IMR-90 (cell line): ENCODE measurements around the gene ADGRG1. TPM values are rescaled to one million over a fixed set of nuclear protein-coding genes. Genes with fewer than 3 reads are reported as not detected.

Experiments
- ATAC-seq: fragments of 200-7000 bp; cut with Tn5 transposase; 2 replicates; pipeline ENCODE4 v1.9.1; 2020; ENCODE audit warnings: low read depth, mild to moderate bottlenecking, moderate library complexity
- BruUV-seq: library from RNA; stranded (reverse); fragments of 400-500 nt; replicated peaks from 2 replicates; lab custom pipeline; 2021; lab: Mats Ljungman, UMichigan
- CTCF ChIA-PET: fragments of 300-600 bp; formaldehyde crosslinking; extraction: SDS; loops from one replicate; lab custom pipeline; 2021; ENCODE audit warnings: antibody characterized with exemption; lab: Yijun Ruan, JAX
- POLR2A ChIA-PET: fragments of 300-600 bp; sonication (Branson Sonifier 250); formaldehyde crosslinking; loops from one replicate; lab custom pipeline; 2022; ENCODE audit warnings: antibody characterized with exemption; ENCODE audit not compliant: unreplicated experiment; lab: Charles Lee
- DNase-seq: peaks from one replicate; pipeline ENCODE4 v3.0.0; 2013
- H2AFZ ChIP-seq: replicated peaks from 2 replicates; pipeline ENCODE3; 2013; ENCODE audit warnings: low read length, mild to moderate bottlenecking; ENCODE audit not compliant: poor library complexity
- H2AK5ac ChIP-seq: 2 replicates; pipeline ENCODE4 v1.6.1; 2013; ENCODE audit warnings: low read depth, low read length, inconsistent platforms
- H2AK9ac ChIP-seq: replicated peaks from 2 replicates; pipeline ENCODE3; 2013; ENCODE audit warnings: mild to moderate bottlenecking, low read depth, low read length, moderate library complexity; ENCODE audit not compliant: poor library complexity
- H2BK120ac ChIP-seq: 2 replicates; pipeline ENCODE4 v1.6.1; 2013; ENCODE audit warnings: low read depth, low read length, inconsistent platforms
- H2BK15ac ChIP-seq: 3 replicates; pipeline ENCODE4 v1.6.1; 2013; ENCODE audit warnings: low read depth, low read length, inconsistent platforms
- H2BK20ac ChIP-seq: 2 replicates; pipeline ENCODE4 v1.6.1; 2013; ENCODE audit warnings: low read depth, mild to moderate bottlenecking, inconsistent platforms, low read length, moderate library complexity
- H2BK5ac ChIP-seq: 2 replicates; pipeline ENCODE4 v1.6.1; 2013; ENCODE audit warnings: mild to moderate bottlenecking, low read depth, low read length, inconsistent platforms; ENCODE audit not compliant: poor library complexity, severe bottlenecking
- H3K14ac ChIP-seq: replicated peaks from 2 replicates; pipeline ENCODE4 v1.6.1; 2013; ENCODE audit warnings: low read depth, low read length, inconsistent platforms
- H3K18ac ChIP-seq: 2 replicates; pipeline ENCODE4 v1.6.1; 2013; ENCODE audit warnings: low read depth, low read length, control low read depth
- H3K23ac ChIP-seq: 2 replicates; pipeline ENCODE4 v1.6.1; 2013; ENCODE audit warnings: low read depth, low read length, inconsistent platforms
- H3K27ac ChIP-seq: 2 replicates; pipeline ENCODE4 v1.5.1; 2013; ENCODE audit warnings: mild to moderate bottlenecking, control low read depth, low read length; ENCODE audit not compliant: insufficient read depth
- H3K27me3 ChIP-seq: 2 replicates; pipeline ENCODE4 v1.6.1; 2013; ENCODE audit warnings: low read length; ENCODE audit not compliant: control insufficient read depth, insufficient read depth
- H3K36me3 ChIP-seq: 2 replicates; pipeline ENCODE4 v1.6.1; 2013; ENCODE audit warnings: low read length, mixed read lengths; ENCODE audit not compliant: control insufficient read depth, insufficient read depth
- H3K4ac ChIP-seq: 2 replicates; pipeline ENCODE4 v1.6.1; 2013; ENCODE audit warnings: low read depth, low read length, inconsistent platforms
- H3K4me1 ChIP-seq: 2 replicates; pipeline ENCODE4 v1.6.1; 2013; ENCODE audit warnings: low read length, mixed read lengths; ENCODE audit not compliant: control insufficient read depth, insufficient read depth
- H3K4me2 ChIP-seq: 2 replicates; pipeline ENCODE4 v1.6.1; 2013; ENCODE audit warnings: low read depth, mild to moderate bottlenecking, control low read depth, low read length, moderate library complexity
- H3K4me3 ChIP-seq: 2 replicates; pipeline ENCODE4 v1.5.1; 2013; ENCODE audit warnings: low read depth, mild to moderate bottlenecking, control low read depth, low read length, moderate library complexity; ENCODE audit not compliant: insufficient read depth
- H3K56ac ChIP-seq: 2 replicates; pipeline ENCODE4 v1.6.1; 2013; ENCODE audit warnings: low read length, inconsistent platforms; ENCODE audit not compliant: insufficient read depth; ENCODE audit errors: extremely low read depth
- H3K79me1 ChIP-seq, 2 experiments: 2 replicates each; pipeline ENCODE4 v1.6.1; 2013; ENCODE audit warnings: low read length in 2 of 2, inconsistent platforms in 1 of 2, low read depth in 1 of 2
- H3K9ac ChIP-seq: 2 replicates; pipeline ENCODE4 v1.6.1; 2013; ENCODE audit warnings: low read depth, low read length, control low read depth
- H3K9me1 ChIP-seq: 2 replicates; pipeline ENCODE4 v1.6.1; 2013; ENCODE audit warnings: low read length, inconsistent platforms; ENCODE audit not compliant: insufficient read depth
- H3K9me3 ChIP-seq: 2 replicates; pipeline ENCODE4 v1.6.1; 2013; ENCODE audit warnings: low read length; ENCODE audit not compliant: control insufficient read depth, insufficient read depth
- H4K20me1 ChIP-seq: 2 replicates; pipeline ENCODE4 v1.6.1; 2013; ENCODE audit warnings: low read length, inconsistent platforms; ENCODE audit not compliant: insufficient read depth
- H4K5ac ChIP-seq: 2 replicates; pipeline ENCODE4 v1.6.1; 2013; ENCODE audit warnings: mild to moderate bottlenecking, low read depth, low read length, control low read depth
- H4K8ac ChIP-seq, 2 experiments: 2 replicates each; pipeline ENCODE4 v1.6.1; 2013; ENCODE audit warnings: low read depth in 2 of 2, low read length in 2 of 2, control low read depth in 1 of 2, inconsistent platforms in 1 of 2
- H4K91ac ChIP-seq: 2 replicates; pipeline ENCODE4 v1.6.1; 2013; ENCODE audit warnings: low read depth, low read length, inconsistent platforms; ENCODE audit not compliant: insufficient read depth
- CEBPB ChIP-seq: IDR thresholded peaks from 2 replicates; pipeline ENCODE4 v1.6.1; 2012; ENCODE audit warnings: low read depth, low read length, improper control_type of control experiment
- CHD1 ChIP-seq: IDR thresholded peaks from 2 replicates; pipeline ENCODE4 v1.6.1; 2012; ENCODE audit warnings: low read depth, low read length, improper control_type of control experiment
- FOS ChIP-seq: fragments of 150-350 bp; IDR thresholded peaks from 2 replicates; pipeline ENCODE4 v1.6.1; 2016; ENCODE audit warnings: low read depth, low read length
- MAZ ChIP-seq: IDR thresholded peaks from 2 replicates; pipeline ENCODE4 v1.6.1; 2012; ENCODE audit warnings: low read depth, mild to moderate bottlenecking, low read length, improper control_type of control experiment, moderate library complexity, borderline replicate concordance
- MXI1 ChIP-seq: IDR thresholded peaks from 2 replicates; pipeline ENCODE4 v1.6.1; 2012; ENCODE audit warnings: low read depth, mild to moderate bottlenecking, low read length, moderate library complexity, borderline replicate concordance
- NFE2L2 ChIP-seq: fragments of 150-350 bp; IDR thresholded peaks from 2 replicates; pipeline ENCODE4 v1.6.1; 2016; ENCODE audit warnings: low read depth, mild to moderate bottlenecking, low read length
- POLR2A ChIP-seq: IDR thresholded peaks from 2 replicates; pipeline ENCODE4 v1.6.1; 2012; ENCODE audit warnings: mild to moderate bottlenecking, low read depth, low read length
- RAD21 ChIP-seq: IDR thresholded peaks from 2 replicates; pipeline ENCODE4 v1.6.1; 2012; ENCODE audit warnings: low read length, improper control_type of control experiment
- RCOR1 ChIP-seq: IDR thresholded peaks from 2 replicates; pipeline ENCODE4 v1.6.1; 2012; ENCODE audit warnings: mild to moderate bottlenecking, low read length, improper control_type of control experiment; ENCODE audit not compliant: insufficient replicate concordance
- RFX5 ChIP-seq: IDR thresholded peaks from 2 replicates; pipeline ENCODE4 v1.8.0; 2012; ENCODE audit warnings: low read depth, mild to moderate bottlenecking, low read length, moderate library complexity
- SMC3 ChIP-seq: fragments of 150-350 bp; IDR thresholded peaks from 2 replicates; pipeline ENCODE4 v1.6.1; 2016; ENCODE audit warnings: low read depth, mild to moderate bottlenecking, antibody characterized with exemption, low read length, moderate library complexity
- WGBS, 2 experiments: methylation state at CpG; one replicate each; pipeline versions ENCODE4 v1.1.5 to v1.1.7; 2013; ENCODE audit warnings: missing lambda C conversion rate in 2 of 2; ENCODE audit not compliant: insufficient read length in 1 of 2; ENCODE audit errors: extremely low coverage in 2 of 2; 5-methylcytosine and 5-hydroxymethylcytosine counted together
- dilution Hi-C: fragments of 300-500 bp; cut with HindIII; formaldehyde crosslinking; loops from one replicate; pipeline ENCODE4 v1.14.3; 2018; ENCODE audit warnings: low sequenced_read_pairs; ENCODE audit not compliant: unreplicated experiment
- in situ Hi-C: fragments of 300-500 bp; cut with MboI; formaldehyde crosslinking; loops from 3 replicates; pipeline ENCODE4 v1.14.3; 2019; ENCODE audit warnings: low sequenced_read_pairs, inconsistent platforms, mixed read lengths
- intact Hi-C: fragments of 100-400 bp; cut with micrococcal nuclease; formaldehyde crosslinking; loops from 2 replicates; pipeline ENCODE4 v1.10.0; 2022
- polyA plus RNA-seq, 3 experiments: library from polyadenylated mRNA; depleted of rRNA; stranded (reverse); fragments of >200 nt; gene quantifications; 2 replicates each; pipeline ENCODE4 v1.2.3, GENCODE V29; 2012; ENCODE audit warnings: low replicate concordance in 1 of 3
- total RNA-seq: library from RNA; depleted of rRNA; stranded (reverse); fragments of >200 nt; gene quantifications from 2 replicates; pipeline ENCODE4 v1.2.3, GENCODE V29; 2012
- TF ChIP-seq, protein P1 (sequence below): fragments of 150-350 bp; IDR thresholded peaks from 2 replicates; pipeline ENCODE4 v1.6.1; 2016; ENCODE audit warnings: low read depth, mild to moderate bottlenecking, low read length, moderate library complexity, borderline replicate concordance
- TF ChIP-seq, protein P2 (sequence below): conservative IDR thresholded peaks from 2 replicates; pipeline ENCODE4 v1.5.1; 2012; ENCODE audit warnings: mild to moderate bottlenecking, low read depth, low read length, improper control_type of control experiment

The ADGRG1 gene
- total and polyA plus RNA-seq, 2 of the 4 experiments (the other 2 are of a cell fraction) = 0.90 to 8.4 TPM

DNA sequence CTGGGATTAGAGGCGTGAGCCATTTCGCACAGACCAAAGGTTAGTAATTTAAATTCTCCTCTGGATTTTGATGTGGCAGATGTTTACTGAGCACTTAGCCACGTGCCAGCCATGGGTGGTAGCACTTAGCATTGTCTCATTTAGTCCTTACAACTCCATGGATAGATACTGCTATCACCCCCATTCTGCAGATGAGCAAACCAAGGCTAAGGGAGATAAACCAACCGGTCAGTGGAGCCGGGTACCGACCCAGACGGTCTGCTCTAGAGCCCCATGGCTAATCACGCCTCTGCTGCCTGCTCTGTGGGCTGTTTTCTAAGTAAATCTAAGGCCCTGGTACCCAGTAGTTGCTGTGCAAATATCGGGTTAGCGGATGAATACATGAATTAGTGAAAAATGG is 12.6 kb upstream of the ADGRG1 start:
- no peak overlapping the region for H4K8ac ChIP-seq
- no peak overlapping the region for H2BK120ac ChIP-seq
- dilution Hi-C loops (no loop called here), intact Hi-C loops (no loop called here), in situ Hi-C loops (no loop called here)
- H3K23ac ChIP-seq = no peak overlapping the region
- H3K27ac ChIP-seq = no peak overlapping the region
- H3K4ac ChIP-seq = no peak overlapping the region
- TF ChIP-seq MXI1 (no peak), RFX5 (no peak), POLR2A (no peak), FOS (no peak), NFE2L2 (no peak), SMC3 (no peak), RAD21 (no peak), CEBPB (no peak), MAZ (no peak), RCOR1 (no peak), CHD1 (no peak)
- TF ChIP-seq, protein P1, sequence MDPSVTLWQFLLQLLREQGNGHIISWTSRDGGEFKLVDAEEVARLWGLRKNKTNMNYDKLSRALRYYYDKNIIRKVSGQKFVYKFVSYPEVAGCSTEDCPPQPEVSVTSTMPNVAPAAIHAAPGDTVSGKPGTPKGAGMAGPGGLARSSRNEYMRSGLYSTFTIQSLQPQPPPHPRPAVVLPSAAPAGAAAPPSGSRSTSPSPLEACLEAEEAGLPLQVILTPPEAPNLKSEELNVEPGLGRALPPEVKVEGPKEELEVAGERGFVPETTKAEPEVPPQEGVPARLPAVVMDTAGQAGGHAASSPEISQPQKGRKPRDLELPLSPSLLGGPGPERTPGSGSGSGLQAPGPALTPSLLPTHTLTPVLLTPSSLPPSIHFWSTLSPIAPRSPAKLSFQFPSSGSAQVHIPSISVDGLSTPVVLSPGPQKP = no peak
- TF ChIP-seq, protein P2, sequence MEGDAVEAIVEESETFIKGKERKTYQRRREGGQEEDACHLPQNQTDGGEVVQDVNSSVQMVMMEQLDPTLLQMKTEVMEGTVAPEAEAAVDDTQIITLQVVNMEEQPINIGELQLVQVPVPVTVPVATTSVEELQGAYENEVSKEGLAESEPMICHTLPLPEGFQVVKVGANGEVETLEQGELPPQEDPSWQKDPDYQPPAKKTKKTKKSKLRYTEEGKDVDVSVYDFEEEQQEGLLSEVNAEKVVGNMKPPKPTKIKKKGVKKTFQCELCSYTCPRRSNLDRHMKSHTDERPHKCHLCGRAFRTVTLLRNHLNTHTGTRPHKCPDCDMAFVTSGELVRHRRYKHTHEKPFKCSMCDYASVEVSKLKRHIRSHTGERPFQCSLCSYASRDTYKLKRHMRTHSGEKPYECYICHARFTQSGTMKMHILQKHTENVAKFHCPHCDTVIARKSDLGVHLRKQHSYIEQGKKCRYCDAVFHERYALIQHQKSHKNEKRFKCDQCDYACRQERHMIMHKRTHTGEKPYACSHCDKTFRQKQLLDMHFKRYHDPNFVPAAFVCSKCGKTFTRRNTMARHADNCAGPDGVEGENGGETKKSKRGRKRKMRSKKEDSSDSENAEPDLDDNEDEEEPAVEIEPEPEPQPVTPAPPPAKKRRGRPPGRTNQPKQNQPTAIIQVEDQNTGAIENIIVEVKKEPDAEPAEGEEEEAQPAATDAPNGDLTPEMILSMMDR = no peak
- ATAC-seq (no peak), DNase-seq (no peak)
- no peaks in the 10 kb centered on the region for H3K9me3 ChIP-seq
- H3K4me3 ChIP-seq = no peak overlapping the region
- H2BK5ac ChIP-seq = no peak overlapping the region
- no peaks in the 10 kb centered on the region for H3K79me1 ChIP-seq
- WGBS, 2 experiments = 33% methylated on average over 1 of the region's 10 CpGs; no CpG with 5 or more reads in 1 of the 2 experiments
- no peak overlapping the region for H3K18ac ChIP-seq
- BruUV-seq = no TSS peak
- no peak overlapping the region for H3K14ac ChIP-seq
- no peak overlapping the region for H2AK5ac ChIP-seq
- H3K4me1 ChIP-seq = peaks cover 7% of the 10 kb centered on the region
- no peak overlapping the region for H2AK9ac ChIP-seq
- H2BK20ac ChIP-seq = no peak overlapping the region
- CTCF ChIA-PET = no interaction called here
- H3K9ac ChIP-seq = no peak overlapping the region
- no peak overlapping the region for H3K56ac ChIP-seq
- no peak overlapping the region for H4K5ac ChIP-seq
- H3K27me3 ChIP-seq = no peaks in the 10 kb centered on the region
- no peak overlapping the region for H4K91ac ChIP-seq
- H4K20me1 ChIP-seq = no peaks in the 10 kb centered on the region
- no peaks in the 10 kb centered on the region for H3K36me3 ChIP-seq
- H3K9me1 ChIP-seq = peaks cover 8% of the 10 kb centered on the region; the same call in 1 of the 2 replicates
- H2BK15ac ChIP-seq = no peak overlapping the region
- POLR2A ChIA-PET = no interaction called here
- no peak overlapping the region for H3K4me2 ChIP-seq
- no peak overlapping the region for H2AFZ ChIP-seq
